Activated naive CD8-positive, alpha-beta T cell (primary cell): ENCODE results near the gene TIRAP.

Experiments
- H3K27ac Mint-ChIP-seq: one replicate; pipeline ENCODE4 v1.8.0; 2021; ENCODE audit warnings: mixed read lengths
- H3K27me3 Mint-ChIP-seq: one replicate; pipeline ENCODE4 v1.8.0; 2021; ENCODE audit warnings: mixed read lengths
- H3K36me3 Mint-ChIP-seq: one replicate; pipeline ENCODE4 v1.8.0; 2021; ENCODE audit warnings: mixed read lengths
- H3K4me1 Mint-ChIP-seq: one replicate; pipeline ENCODE4 v1.8.0; 2021; ENCODE audit warnings: low read depth, mixed read lengths
- H3K4me3 Mint-ChIP-seq: one replicate; pipeline ENCODE4 v1.8.0; 2021; ENCODE audit warnings: mild to moderate bottlenecking, mixed read lengths
- H3K9me3 Mint-ChIP-seq: one replicate; pipeline ENCODE4 v1.8.0; 2021; ENCODE audit warnings: low read depth, mixed read lengths

The TIRAP gene

GRCh38 chr11:126339073-126339862 lies 56.4 kb downstream of the TIRAP start:
- Mint-ChIP-seq H3K27me3 (no peaks in the 10 kb centered on the region), H3K27ac (no peak overlapping the region)

GRCh38 chr11:126339863-126340434 lies 57.1 kb downstream of the TIRAP start:
- no peaks in the 10 kb centered on the region for H3K4me1 Mint-ChIP-seq
- H3K9me3 Mint-ChIP-seq = no peaks in the 10 kb centered on the region
- H3K4me3 Mint-ChIP-seq = no peak overlapping the region
- no peak overlapping the region for H3K27ac Mint-ChIP-seq
- H3K27me3 Mint-ChIP-seq = no peaks in the 10 kb centered on the region
- H3K36me3 Mint-ChIP-seq = peaks cover 6% of the 10 kb centered on the region

More at GRCh38 chr11:126339073-126339862, 56.4 kb downstream of the TIRAP start:
- H3K36me3 Mint-ChIP-seq = peaks cover 8% of the 10 kb centered on the region
- no peak overlapping the region for H3K4me3 Mint-ChIP-seq
- no peaks in the 10 kb centered on the region for H3K4me1 Mint-ChIP-seq
- no peaks in the 10 kb centered on the region for H3K9me3 Mint-ChIP-seq

GRCh38 chr11:126340960-126341606 lies 58.2 kb downstream of the TIRAP start:
- H3K4me3 Mint-ChIP-seq = no peak overlapping the region
- no peaks in the 10 kb centered on the region for H3K9me3 Mint-ChIP-seq
- no peak overlapping the region for H3K27ac Mint-ChIP-seq
- H3K36me3 Mint-ChIP-seq = peaks cover 6% of the 10 kb centered on the region
- H3K27me3 Mint-ChIP-seq = no peaks in the 10 kb centered on the region
- no peaks in the 10 kb centered on the region for H3K4me1 Mint-ChIP-seq

GRCh38 chr11:126341760-126342161 lies 58.9 kb downstream of the TIRAP start:
- H3K4me3 Mint-ChIP-seq = no peak overlapping the region
- H3K4me1 Mint-ChIP-seq = no peaks in the 10 kb centered on the region
- peaks cover 6% of the 10 kb centered on the region for H3K36me3 Mint-ChIP-seq
- peak overlapping the region; percentile 11 for H3K27ac Mint-ChIP-seq
- H3K27me3 Mint-ChIP-seq = no peaks in the 10 kb centered on the region
- H3K9me3 Mint-ChIP-seq = no peaks in the 10 kb centered on the region

- Mint-ChIP-seq H3K36me3 (peaks cover 6% of the 10 kb centered on the region), H3K9me3 (no peaks in the 10 kb centered on the region), H3K4me3 (no peak overlapping the region), H3K27ac (no peak overlapping the region), H3K4me1 (no peaks in the 10 kb centered on the region), H3K27me3 (no peaks in the 10 kb centered on the region)
Observed at GRCh38 chr11:126343051-126343450, 60.2 kb downstream of the TIRAP start.
